ENCODE results near the gene ITGA2.
"Not testable (repeated sequence)": the region's sequence is repeated elsewhere in the genome, so short reads cannot be mapped to it uniquely, and the experiment has no call there.

Gene ITGA2
- 0.97 to 7.0 reads per million in 2 donors for total RNA-seq

DNA sequence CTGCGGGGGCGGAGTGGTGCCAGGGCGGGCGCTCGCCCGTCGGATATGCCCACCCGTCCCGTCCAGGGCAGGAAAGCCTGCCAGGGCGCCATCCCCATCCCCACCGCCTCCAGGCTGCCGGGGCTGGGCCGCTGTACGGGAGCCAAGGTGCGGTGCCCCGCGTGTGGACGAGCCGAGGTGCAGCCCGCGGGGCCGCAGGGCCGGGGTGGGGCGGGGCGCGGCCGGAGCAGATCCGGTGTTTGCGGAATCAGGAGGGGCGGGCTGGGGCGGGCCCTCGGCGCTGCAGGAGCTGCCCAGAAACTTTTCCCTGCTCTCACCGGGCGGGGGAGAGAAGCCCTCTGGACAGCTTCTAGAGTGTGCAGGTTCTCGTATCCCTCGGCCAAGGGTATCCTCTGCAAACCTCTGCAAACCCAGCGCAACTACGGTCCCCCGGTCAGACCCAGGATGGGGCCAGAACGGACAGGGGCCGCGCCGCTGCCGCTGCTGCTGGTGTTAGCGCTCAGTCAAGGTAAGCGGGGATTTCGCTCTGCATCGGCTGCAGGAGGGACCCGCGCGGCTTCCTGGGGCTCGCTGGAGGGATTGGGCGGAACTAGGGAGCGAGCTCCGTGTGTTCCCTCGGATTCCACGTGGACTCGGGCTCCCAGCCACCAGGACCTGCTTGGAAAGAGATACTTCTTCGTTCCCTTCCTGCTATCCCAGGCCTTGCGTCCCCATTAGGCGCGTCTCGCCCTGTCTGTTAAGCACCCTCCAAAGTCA lies at the start of gene ITGA2:
Gene ITGA2 (plus strand): TSS at position 328 of the 756 bp plus-strand sequence. CDS start 117 bp downstream, at position 445.
- DNase-seq, result peak; percentile 3

DNA sequence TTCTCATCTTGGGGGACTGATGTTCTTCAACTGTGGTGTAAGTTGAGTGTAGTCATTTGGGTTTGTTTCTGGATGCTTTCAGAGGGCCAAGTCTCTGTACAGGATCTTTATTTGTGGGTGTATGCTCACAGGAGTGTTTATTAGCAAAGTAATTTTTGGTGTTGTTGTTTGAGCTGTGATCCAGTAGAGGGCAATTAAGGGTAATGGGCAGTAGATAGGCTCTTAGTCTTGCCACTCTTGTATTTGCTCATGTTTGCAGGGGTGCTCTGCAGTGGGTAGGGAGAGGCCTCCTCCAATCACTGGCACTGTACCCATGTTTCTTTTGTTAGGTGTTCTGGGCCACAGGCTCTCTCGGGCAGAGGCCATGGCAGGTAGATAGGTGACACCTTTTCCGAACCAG lies 45.9 kb upstream of the ITGA2 start:
- DNase-seq, result no peak

DNA sequence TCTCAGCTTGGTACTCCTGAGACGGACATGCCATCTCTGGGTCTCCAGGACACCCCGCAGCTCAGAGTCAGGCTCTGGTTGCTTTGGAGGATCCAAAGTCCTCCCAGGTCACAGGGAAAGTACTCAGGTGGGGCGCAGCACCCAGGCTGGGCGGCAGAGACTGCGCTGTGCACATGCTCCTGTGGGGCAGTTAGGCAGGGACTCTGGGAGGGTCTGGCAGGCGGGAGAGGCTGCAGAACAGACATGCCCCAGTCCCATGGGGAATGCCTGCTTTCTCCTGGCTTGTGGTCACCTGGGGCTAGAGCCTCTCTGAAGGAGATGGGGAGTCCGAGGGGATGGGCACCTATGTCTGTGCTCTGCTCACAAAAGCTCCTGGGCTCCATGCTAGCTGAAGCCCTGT lies 45.3 kb upstream of the ITGA2 start:
- no peak for DNase-seq

DNA sequence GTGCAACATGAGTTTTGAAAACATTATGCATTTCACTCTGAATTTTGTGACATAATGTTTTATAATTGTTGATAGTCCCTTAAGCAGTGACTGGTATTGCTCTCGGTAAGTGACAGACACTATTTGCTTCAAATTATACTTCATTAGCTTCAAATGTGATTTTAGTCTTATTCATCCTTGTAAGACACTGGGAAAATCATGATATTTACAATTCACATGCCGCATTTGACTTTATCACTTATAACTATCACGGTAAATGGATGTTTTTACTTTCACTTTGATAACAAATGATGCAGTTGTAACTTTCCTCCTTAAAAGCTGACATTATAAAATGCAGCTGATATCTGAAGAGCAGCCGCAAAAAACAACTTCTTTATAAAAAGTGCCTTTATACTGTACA lies 44.1 kb upstream of the ITGA2 start:
- DNase-seq, result no peak

DNA sequence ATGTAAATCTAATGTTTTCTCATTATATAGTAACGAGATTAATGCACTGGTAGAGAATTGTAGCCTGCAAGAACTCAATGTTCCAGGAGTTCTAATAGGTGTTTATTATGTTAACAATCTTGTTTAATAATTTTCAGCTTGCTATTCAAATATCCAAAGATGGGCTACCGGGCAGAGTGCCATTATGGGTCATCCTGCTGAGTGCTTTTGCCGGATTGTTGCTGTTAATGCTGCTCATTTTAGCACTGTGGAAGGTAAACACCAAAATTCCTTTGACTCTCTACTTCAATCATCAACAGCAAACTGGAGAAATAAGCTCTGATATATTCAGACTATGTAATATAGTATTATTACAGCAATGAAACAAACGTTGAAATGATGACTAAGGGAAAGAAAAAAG lies 41.9 kb upstream of the ITGA2 start:
- no peak for DNase-seq

DNA sequence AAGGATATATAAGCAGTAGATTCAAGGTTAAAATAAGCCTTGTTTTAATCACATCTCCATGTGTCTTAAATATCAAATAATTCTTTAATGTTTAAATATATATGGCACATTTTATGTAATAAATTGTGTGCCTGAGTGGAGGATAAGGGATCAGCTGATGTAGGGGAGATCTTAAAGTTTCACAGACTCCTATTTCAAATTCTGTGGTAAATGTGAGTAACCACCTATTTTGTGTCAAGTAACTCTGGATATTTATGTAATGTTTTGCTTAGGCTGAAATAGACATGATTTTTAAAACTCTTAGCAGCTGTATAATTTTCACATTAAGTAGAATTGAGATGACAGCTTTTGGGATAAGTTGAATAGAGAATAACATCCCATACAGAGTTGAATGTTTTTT lies 41.3 kb upstream of the ITGA2 start:
- no peak for DNase-seq

DNA sequence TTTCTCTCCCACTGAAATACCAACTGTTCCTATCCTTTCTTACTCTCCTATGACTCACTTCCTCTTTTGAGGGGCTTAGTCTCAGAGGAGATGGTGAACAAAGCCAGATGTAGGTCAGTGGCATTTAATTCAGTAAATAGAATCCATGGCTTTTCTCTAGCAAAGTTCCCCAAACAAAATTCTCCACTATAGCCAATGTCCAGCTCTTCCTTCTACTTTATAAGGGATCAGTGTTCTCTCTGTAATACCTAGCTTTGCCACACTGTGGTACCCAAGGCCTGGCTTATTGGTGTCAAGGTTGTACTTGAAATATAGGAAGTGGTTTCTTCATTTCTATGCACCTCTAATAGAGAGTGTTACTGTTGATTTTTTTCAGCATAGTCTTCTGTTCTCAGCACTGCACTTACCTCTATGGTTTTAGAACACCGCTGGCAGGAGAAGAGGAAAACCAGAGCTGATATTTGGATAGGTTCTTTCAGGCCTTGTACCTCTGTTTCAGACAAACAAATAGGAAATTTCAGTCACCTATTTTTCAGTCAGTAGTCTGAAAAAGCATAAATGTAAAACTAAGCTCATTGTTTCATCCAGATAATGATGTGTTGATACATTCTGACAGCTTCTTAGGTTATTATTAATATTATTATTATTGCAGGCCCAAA lies 40.6 kb upstream of the ITGA2 start:
- DNase-seq, result peak; percentile 37

DNA sequence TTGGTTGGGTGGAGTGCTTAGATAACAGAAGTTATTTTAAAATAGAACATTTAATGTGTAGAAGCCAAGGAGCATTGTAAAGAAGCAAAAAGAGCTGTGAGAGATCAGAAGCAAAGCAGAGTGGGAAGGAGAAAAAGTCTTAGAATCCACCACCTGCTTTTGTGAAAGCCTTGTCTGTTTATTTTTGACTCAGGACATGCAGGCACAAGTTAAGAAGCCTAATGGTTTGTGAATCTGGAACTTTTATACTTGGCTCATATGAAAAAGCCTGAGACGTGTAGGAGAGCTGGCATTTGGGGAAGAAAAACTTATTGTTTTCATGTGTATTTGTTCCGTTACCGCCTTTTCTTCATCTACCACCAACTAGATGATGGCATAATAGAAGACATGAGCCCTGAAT lies 38.5 kb upstream of the ITGA2 start:
- no peak for DNase-seq

DNA sequence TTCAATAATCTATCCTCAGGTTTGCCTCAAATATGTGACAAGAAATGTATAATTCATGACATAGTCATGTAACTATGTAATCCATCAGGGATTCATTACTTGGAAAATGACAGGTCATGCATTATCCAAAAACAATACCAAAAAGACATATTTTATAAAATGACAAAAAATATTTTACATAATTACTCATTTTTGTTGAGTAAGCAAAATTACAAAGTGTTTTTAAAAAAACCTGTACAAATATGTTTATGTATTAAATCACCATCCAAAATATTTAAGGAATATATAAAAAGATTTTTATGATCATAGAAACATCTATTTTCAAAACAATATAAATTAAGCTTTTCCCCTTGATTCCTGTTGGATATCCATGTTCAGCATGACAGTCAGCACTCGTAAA lies 36.7 kb upstream of the ITGA2 start:
- no peak for DNase-seq

DNA sequence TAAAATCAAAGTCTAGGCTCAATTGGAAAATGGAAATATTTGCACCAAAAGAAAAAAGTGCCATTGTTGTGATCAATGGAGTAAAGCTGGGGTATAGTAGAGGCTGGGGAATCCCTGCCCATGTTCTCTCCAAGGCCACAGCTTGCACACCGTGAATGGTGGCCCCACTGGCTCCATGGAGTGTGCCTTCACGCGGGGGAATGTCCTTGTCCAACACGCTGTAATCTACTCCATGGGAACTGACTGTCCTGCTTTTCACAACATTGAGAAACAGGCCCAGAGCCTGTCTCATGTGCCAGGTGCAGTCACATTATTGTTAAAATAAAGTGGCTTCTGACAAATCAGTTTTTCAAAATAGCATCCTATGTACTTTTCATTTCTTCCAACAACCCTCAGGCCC lies 33.1 kb upstream of the ITGA2 start:
- DNase-seq, result no peak

DNA sequence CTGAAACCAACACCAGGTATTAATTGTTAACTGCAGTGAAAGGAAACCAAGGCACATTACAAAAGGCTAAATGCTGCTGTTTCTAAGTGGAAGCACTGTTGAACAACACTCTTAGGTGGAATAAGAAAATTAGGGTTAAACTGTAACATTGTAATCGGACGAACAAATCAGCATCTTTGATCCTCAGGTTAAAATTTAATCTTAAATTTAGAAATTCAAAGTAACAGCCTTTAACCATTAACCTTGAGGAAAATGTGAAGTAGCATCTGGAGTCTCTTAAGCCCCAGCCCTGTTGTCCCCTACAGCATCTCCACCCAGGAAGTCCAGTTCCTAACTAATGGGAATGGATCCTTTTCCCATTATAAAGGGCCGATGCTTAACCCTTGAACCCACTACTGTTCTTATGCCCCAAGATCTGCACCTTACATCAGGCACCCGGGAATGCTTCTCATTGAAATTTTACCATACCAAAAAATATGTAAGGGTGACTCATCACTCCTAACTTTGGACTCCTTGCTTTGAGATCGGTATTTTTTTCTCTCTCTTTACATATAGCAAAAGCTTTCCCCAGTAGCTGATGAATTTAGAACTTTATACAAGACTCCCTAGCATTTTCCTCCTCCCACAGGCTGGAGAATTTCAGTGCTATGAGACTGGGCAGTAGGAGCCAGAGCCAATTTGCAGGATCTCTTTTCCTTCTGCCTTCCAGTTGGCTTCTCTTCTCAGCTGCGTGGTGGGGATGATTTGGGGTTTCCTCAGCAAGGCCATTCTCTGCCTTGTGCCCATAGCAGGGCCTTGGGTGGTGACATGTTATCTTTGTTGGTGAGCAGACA lies 32.0 kb upstream of the ITGA2 start:
- no peak for DNase-seq

DNA sequence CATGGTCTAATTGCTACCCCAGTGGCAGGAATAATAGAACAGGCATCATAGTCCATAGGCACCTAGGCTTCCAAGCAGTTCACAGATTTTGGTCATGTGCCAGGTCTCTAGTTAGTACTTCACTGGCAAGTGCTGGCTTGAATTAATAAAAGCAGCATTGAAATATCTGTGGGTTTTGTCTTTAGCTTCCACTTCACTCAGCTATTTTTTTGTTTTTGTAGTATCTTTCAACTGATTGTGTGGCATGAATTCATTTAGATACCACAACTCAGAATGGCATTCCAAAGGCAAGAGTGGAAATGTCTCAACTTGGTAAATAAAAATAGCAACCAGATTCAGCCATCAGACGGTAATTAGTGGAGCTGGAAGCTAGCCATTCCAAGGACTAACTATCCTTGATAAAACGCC lies 27.9 kb upstream of the ITGA2 start:
- DNase-seq, result no peak

DNA sequence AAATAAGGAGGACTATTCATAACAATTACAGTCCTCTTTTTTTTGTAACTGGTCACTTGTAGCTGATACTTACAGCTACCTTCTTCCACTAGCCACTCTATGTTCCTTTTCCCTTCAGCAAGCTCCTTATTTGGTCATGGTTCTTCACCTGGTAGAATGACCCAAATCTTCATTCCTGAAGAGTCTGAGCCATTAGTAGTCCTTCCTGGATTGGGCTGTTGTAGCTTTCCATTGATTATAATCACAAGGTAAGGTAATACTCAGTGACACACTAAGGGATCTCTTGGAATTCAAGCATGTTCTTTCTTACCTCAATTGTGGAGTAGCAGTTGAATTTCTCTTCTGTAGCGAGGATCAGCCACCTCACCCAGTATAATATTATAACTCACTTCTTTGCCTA lies 25.5 kb upstream of the ITGA2 start:
- no peak for DNase-seq

DNA sequence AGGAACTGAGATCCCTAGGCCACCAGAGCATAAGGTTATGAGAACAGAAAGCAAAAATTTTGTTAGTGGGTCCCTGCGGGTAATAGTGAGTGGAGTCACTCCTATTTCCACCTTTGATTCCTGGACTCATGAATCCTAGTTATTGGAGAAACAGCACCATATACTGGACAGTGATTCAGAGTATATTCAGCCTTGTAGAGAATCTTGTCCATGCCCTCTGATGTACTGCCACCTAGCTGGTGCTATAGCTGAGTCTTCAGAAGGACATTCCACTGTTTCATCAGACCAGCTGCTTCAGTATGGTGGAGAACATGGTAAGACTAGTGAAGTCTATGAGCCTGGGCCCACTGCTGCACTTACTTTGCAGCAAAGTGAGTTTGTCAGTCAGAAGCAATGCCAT lies 25.0 kb upstream of the ITGA2 start:
- no peak for DNase-seq

DNA sequence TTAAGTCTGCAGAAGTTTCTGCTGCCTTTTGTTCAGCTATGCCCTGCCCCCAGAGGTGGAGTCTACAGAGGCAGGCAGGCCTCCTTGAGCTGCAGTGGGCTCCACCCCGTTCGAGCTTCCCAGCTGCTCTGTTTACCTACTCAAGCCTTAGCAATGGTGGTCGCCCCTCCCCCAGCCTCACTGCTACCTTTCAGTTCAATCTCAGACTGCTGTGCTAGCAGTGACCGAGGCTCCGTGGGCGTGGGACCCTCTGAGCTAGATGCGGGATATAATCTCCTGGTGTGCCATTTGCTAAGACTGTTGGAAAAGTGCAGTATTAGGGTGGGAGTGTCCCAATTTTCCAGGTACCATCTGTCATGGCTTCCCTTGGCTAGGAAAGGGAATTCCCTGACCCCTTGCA lies 13.0 kb upstream of the ITGA2 start:
- not testable (repeated sequence) for DNase-seq

DNA sequence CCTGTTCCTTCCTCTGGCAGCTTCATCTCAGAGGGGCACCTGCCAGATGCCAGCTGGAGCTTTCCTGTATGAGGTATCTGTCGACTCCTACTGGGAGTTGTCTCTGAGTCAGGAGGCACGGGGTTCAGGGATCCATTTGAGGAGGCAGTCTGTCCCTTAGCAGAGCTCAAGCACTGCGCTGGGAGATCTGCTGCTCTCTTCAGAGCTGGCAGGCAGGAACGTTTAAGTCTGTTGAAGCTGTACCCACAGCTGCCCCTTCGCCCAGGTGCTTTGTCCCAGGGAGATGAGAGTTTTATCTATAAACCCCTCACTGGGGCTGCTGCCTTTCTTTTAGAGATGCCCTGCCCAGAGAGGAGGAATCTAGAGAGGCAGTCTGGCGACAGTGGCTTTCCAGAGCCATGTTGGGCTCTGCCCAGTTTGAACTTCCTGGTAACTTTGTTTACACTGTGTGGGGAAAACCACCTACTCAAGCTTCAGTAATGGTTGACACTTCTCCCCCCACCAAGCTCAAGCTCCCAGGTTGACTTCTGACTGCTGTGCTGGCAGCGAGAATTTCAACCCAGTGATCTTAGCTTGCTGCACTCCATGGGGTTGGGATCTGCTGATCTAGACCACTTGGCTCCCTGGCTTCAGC lies 11.8 kb upstream of the ITGA2 start:
- no peak for DNase-seq

DNA sequence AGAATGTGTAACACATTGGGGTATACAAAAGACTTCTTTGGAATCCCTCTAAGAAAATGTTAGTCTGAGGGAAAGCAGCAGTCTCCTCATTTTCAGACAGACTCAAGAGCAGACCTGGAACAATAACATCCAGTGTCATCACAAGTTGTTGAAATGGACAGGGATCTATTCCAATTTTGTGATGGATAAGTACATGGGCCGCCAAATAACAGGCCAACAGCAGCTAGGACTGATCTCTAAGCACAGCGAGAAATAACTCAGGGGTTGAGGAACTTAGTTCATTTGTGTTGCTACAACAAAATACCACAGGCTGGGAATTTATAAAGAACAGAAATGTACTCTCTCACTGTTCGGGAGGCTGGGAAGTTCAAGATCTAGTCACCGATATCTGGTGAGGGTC lies 7.6 kb upstream of the ITGA2 start:
- no peak for DNase-seq

DNA sequence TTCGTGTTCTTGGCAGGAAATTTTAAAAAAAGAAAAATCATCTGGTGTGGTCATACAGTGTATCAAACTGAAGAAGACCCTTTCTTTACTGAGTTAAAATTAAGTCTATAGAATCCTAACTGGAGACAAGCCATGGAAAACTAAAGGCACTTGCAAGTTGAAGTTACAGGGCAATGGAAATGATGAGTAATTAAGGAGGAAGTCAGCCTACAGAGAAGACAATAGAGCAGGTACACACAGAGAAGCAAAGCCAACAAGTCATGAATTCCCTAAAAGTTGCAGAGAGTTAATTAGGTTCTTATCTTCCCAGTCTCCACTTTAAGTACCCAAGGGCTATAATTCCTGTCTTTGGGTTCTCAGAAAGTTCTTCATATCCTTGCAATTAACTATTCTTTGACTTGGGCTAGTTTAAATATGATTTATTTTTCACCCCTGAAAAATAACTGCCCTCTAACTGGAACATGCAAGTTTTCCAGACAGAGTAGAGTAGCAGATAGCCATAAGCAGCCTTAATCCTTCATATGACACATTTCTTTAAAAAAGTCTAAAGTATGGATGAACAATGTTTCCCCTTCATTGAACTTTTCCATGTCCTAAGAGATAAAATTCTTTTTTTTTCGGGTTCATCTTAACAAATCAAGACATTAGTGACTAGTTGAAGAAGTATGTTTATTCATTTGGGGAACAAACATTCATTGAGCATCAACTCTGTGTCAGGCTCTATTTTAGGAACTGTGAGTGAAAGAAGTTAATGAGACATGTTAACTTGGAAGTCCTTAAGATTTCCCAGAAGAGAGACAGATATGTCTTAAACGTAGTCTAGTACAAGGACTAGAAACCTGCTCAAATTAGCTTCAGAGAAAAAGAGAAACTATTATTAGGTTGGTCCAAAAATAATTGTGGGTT lies 5.2 kb upstream of the ITGA2 start:
- DNase-seq, result no peak

DNA sequence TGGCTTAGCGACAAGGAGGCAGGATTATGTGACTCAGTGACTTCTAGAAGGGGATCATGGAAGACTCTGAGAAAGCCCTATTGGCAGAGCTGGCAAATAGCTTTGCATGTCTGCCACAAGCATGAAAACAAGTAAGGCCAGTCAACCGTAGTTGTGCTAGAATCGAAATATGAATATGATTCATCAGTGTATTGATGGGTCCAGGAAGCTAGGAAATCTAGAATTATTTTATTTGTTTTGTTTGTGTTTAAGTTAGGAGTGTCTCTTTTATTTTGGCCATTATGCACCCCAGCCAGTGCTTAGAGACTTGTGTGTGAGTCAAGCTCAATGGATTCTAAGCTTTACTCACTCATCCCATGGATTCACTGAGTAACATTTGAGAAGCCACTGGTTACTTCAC lies 3.8 kb upstream of the ITGA2 start:
- no peak for DNase-seq

DNA sequence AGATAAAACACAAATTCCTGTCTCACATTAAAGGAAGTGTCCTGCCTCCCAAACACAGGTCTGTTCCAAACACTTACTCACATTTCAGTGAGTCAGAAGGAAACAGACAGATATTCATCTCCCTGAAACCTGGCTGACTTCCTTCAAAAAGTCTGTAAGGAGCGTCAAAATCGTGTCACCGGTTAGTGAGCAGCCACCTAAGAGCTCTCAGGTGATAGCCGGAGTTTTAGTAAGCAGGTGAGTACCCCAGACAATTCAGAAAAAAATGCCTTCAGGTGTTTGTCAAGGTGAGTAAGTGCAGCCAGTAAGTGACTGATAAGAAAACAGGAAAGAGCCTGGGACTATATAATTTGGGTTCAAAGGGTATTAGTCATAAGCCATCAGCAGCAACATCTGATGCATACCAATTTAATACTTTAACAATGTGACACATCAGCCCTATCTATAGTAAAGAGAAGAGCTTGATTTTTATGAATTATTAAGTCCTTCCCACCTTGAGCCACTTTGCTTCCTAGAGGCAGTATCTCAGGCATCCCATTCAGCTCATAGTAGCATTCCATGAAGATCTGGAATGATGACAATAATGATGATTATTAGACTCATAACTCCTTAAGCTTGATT lies 1.3 kb upstream of the ITGA2 start:
- DNase-seq, result no peak

DNA sequence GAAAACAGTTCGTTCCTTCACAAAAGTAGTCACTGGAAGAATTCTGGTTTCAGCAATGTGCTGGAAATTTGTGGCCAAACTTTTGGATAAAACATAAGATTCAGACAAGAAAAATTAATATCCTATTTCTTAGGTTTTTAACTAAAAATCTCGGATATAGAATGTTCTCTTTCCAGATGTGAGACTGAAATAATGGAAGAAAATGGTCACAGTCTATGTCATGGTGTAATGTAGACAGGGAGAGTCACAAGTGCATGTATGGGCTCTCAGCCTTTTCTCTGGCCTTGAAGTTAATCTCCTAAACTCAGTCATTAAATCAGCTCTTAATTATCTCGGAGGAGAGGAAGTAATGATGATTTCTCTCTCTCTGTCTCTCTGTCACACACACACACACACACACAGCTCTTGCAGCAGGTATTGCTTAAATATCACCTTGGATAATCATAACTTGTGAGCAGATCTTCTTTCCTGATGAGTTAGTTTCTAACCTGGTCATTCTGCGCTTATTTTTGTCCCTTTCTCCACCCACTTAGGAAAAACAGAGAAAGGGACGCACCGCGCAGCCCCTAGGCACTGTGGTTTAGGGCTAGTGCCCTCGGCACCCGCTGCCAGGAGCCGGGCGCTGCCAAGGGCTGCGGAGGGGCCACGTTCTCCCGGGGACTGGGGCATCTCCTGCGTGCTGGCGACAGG lies 672 bp upstream of the ITGA2 start:
- no peak for DNase-seq
